Large intestine (tissue), 3 donors: ENCODE measurements around the gene SETBP1. TPM values are rescaled to one million over a fixed set of nuclear protein-coding genes. Genes with fewer than 3 reads are reported as not detected.
A peak's percentile ranks its signal among the peaks of the same experiment; 100 is the strongest.

Experiments
- DNase-seq, 2 donors: peaks; one replicate each; pipeline versions ENCODE4 v3.0.0 to v3.0.0-alpha.2; 2013
- H3K27ac ChIP-seq: one replicate; pipeline ENCODE4 v1.5.1; 2013; ENCODE audit warnings: low read length
- H3K27me3 ChIP-seq: 2 replicates; pipeline ENCODE4 v1.6.1; 2013; ENCODE audit warnings: low read length; ENCODE audit not compliant: control insufficient read depth, insufficient read depth
- H3K36me3 ChIP-seq: 2 replicates; pipeline ENCODE4 v1.6.1; 2013; ENCODE audit warnings: low read length; ENCODE audit not compliant: control insufficient read depth, insufficient read depth
- H3K4me1 ChIP-seq: one replicate; pipeline ENCODE4 v1.6.1; 2013; ENCODE audit warnings: low read length; ENCODE audit not compliant: control insufficient read depth, insufficient read depth
- H3K4me3 ChIP-seq: one replicate; pipeline ENCODE4 v1.5.1; 2013; ENCODE audit warnings: low read length
- H3K9me3 ChIP-seq: one replicate; pipeline ENCODE4 v1.6.1; 2013; ENCODE audit warnings: mild to moderate bottlenecking, low read depth, low read length, moderate library complexity; ENCODE audit not compliant: control insufficient read depth
- whole genome bisulfite sequencing: methylation state at CpG from one replicate; pipeline ENCODE4 v1.1.5; 2013; ENCODE audit warnings: low lambda C conversion rate; ENCODE audit not compliant: insufficient coverage; 5-methylcytosine and 5-hydroxymethylcytosine counted together
- polyA plus RNA-seq: library from polyadenylated mRNA; unstranded; fragments of 120-200 nt; gene quantifications from one replicate; pipeline ENCODE4 v1.2.1, GENCODE V29; 2013

The SETBP1 gene
- polyA plus RNA-seq, 1 donor, result 6.7 TPM

GRCh38 chr18:44678725-44679055 is 2.0 kb upstream of the SETBP1 start:
- H3K9me3 ChIP-seq, result no peaks in the 10 kb centered on the region
- 75% methylated on average over 2 of the region's 7 CpGs for WGBS
- no peak overlapping the region for H3K27ac ChIP-seq
- H3K36me3 ChIP-seq, result no peaks in the 10 kb centered on the region
- no peak overlapping the region for H3K4me3 ChIP-seq
- H3K27me3 ChIP-seq, result no peaks in the 10 kb centered on the region
- H3K4me1 ChIP-seq, result peaks cover 2% of the 10 kb centered on the region
- DNase-seq, result no peak

- Histone ChIP-seq H3K9me3 (no peaks in the 10 kb centered on the region), H3K27me3 (no peaks in the 10 kb centered on the region), H3K4me3 (peak overlapping the region; percentile 78), H3K4me1 (peaks cover 2% of the 10 kb centered on the region), H3K27ac (peak overlapping the region; percentile 95), H3K36me3 (no peaks in the 10 kb centered on the region)
- DNase-seq, result peak; percentile 87 to 90
- WGBS, result no CpG with 5 or more reads among the region's 102 CpGs
These were observed 1.4 kb upstream of the SETBP1 start for GRCh38 chr18:44679056-44679913.

- no peaks in the 10 kb centered on the region for H3K27me3 ChIP-seq
- peak overlapping the region; percentile 63 for H3K4me3 ChIP-seq
- no peaks in the 10 kb centered on the region for H3K9me3 ChIP-seq
- H3K36me3 ChIP-seq, result no peaks in the 10 kb centered on the region
- H3K27ac ChIP-seq, result peak overlapping the region; percentile 54
- no CpG with 5 or more reads among the region's 41 CpGs for WGBS
- H3K4me1 ChIP-seq, result peaks cover 2% of the 10 kb centered on the region
- peak; percentile 30 to 56 for DNase-seq
These were observed 795 bp upstream of the SETBP1 start for GRCh38 chr18:44679914-44680272.

GRCh38 chr18:44681076-44681970 is 635 bp downstream of the SETBP1 start:
- no peaks in the 10 kb centered on the region for H3K27me3 ChIP-seq
- WGBS, result 80% methylated on average over 1 of the region's 24 CpGs
- peak overlapping the region; percentile 63 for H3K4me3 ChIP-seq
- peaks cover 2% of the 10 kb centered on the region for H3K4me1 ChIP-seq
- H3K27ac ChIP-seq, result peak overlapping the region; percentile 58
- no peaks in the 10 kb centered on the region for H3K36me3 ChIP-seq
- no peaks in the 10 kb centered on the region for H3K9me3 ChIP-seq
- peak in 1 of 2 donors; percentile 48 for DNase-seq

- Histone ChIP-seq H3K4me1 (peaks cover 2% of the 10 kb centered on the region), H3K36me3 (no peaks in the 10 kb centered on the region), H3K27ac (peak overlapping the region; percentile 30), H3K4me3 (no peak overlapping the region), H3K27me3 (no peaks in the 10 kb centered on the region), H3K9me3 (no peaks in the 10 kb centered on the region)
- peak in 1 of 2 donors; percentile 5 for DNase-seq
- 63% methylated on average over 2 of the region's 12 CpGs for WGBS
These were observed 1.6 kb downstream of the SETBP1 start for GRCh38 chr18:44682201-44682870.

- Histone ChIP-seq H3K27me3 (no peaks in the 10 kb centered on the region), H3K4me1 (peaks cover 2% of the 10 kb centered on the region), H3K36me3 (no peaks in the 10 kb centered on the region), H3K4me3 (no peak overlapping the region), H3K27ac (peak overlapping the region; percentile 21), H3K9me3 (no peaks in the 10 kb centered on the region)
- DNase-seq, result peak; percentile 5 to 27
- WGBS, result 90% methylated on average over 2 of the region's 4 CpGs
These were observed 2.2 kb downstream of the SETBP1 start for GRCh38 chr18:44682871-44683221.

GRCh38 chr18:44683556-44683955 is 2.9 kb downstream of the SETBP1 start:
- Histone ChIP-seq H3K36me3 (no peaks in the 10 kb centered on the region), H3K9me3 (no peaks in the 10 kb centered on the region), H3K4me3 (no peak overlapping the region), H3K4me1 (peaks cover 2% of the 10 kb centered on the region), H3K27me3 (no peaks in the 10 kb centered on the region), H3K27ac (no peak overlapping the region)
- DNase-seq, result no peak

GRCh38 chr18:44685296-44685695 is 4.6 kb downstream of the SETBP1 start:
- no peaks in the 10 kb centered on the region for H3K9me3 ChIP-seq
- no peaks in the 10 kb centered on the region for H3K27me3 ChIP-seq
- DNase-seq, result no peak
- no CpG with 5 or more reads among the region's 6 CpGs for WGBS
- no peak overlapping the region for H3K27ac ChIP-seq
- H3K36me3 ChIP-seq, result no peaks in the 10 kb centered on the region
- H3K4me1 ChIP-seq, result peaks cover 2% of the 10 kb centered on the region
- no peak overlapping the region for H3K4me3 ChIP-seq

- WGBS, result 80% methylated on average over 1 of the region's 1 CpG
- no peak overlapping the region for H3K27ac ChIP-seq
- DNase-seq, result no peak
- no peaks in the 10 kb centered on the region for H3K36me3 ChIP-seq
- H3K4me3 ChIP-seq, result no peak overlapping the region
- H3K9me3 ChIP-seq, result no peaks in the 10 kb centered on the region
- H3K4me1 ChIP-seq, result peaks cover 3% of the 10 kb centered on the region
- no peaks in the 10 kb centered on the region for H3K27me3 ChIP-seq
These were observed 5.5 kb downstream of the SETBP1 start for GRCh38 chr18:44686156-44686555.

GRCh38 chr18:44687421-44687820 is 6.7 kb downstream of the SETBP1 start:
- H3K4me1 ChIP-seq, result peaks cover 9% of the 10 kb centered on the region
- DNase-seq, result no peak

More at GRCh38 chr18:44687421-44687820, 6.7 kb downstream of the SETBP1 start:
- Histone ChIP-seq H3K27me3 (no peaks in the 10 kb centered on the region), H3K27ac (no peak overlapping the region), H3K4me3 (no peak overlapping the region), H3K9me3 (no peaks in the 10 kb centered on the region), H3K36me3 (no peaks in the 10 kb centered on the region)
